ENCODE data around the gene WNT8B. TPM values are rescaled to one million over a fixed set of nuclear protein-coding genes. Genes with fewer than 3 reads are reported as not detected.

Gene WNT8B
- total RNA-seq, 1 experiment from 2014 or later: not detected

- ChIA-PET POLR2A (no interaction called here), CTCF (no interaction called here)
- no peak for DNase-seq (ENCODE audit: low read depth, low spot score)
- Histone ChIP-seq H3K4me1 (ENCODE audit: control insufficient read depth, insufficient read depth, low read length) (no peaks in the 10 kb centered on the region), H3K36me3 (ENCODE audit: control insufficient read depth, insufficient read depth, low read length) (no peaks in the 10 kb centered on the region), H3K9me3 (ENCODE audit: control insufficient read depth, insufficient read depth, low read depth, low read length) (no peaks in the 10 kb centered on the region), H3K27me3 (ENCODE audit: control insufficient read depth, insufficient read depth, low read length) (no peaks in the 10 kb centered on the region), H3K27ac (ENCODE audit: low read length) (no peak overlapping the region), H3K4me3 (ENCODE audit: low read depth in 2 of 2, low read length in 2 of 2) (no peak overlapping the region)
- intact Hi-C loops (cut with micrococcal nuclease; ENCODE audit: unreplicated experiment) (no loop called here), in situ Hi-C loops (cut with HindIII; ENCODE audit: low pct_unique_long_range_greater_than_20kb, low sequenced_read_pairs) (no loop called here)
- BruUV-seq (replicated peaks): no TSS peak
- ATAC-seq: no peak
- TF ChIP-seq CTCF (IDR thresholded peaks at IDR 0.05): no peak
- TF ChIP-seq POLR2AphosphoS5 (IDR thresholded peaks at IDR 0.05; ENCODE audit: low read depth, low read length): no peak
- no peak for TF ChIP-seq TCF7L2 (IDR thresholded peaks at IDR 0.05; ENCODE audit: low read depth, low read length)
- no peak for TF ChIP-seq SIN3A (IDR thresholded peaks at IDR 0.05; ENCODE audit: borderline replicate concordance, insufficient read depth, low read depth, low read length)
- no peak for TF ChIP-seq REST (IDR thresholded peaks at IDR 0.05; ENCODE audit: insufficient read depth in 1 of 2, low read depth in 2 of 2, low read length in 1 of 2)
Measured at GRCh38 chr10:100501423-100501822, 38.6 kb downstream of the WNT8B start.

- H3K4me1 ChIP-seq (ENCODE audit: control insufficient read depth, insufficient read depth, low read length): no peaks in the 10 kb centered on the region
- BruUV-seq (replicated peaks): no TSS peak
- H3K36me3 ChIP-seq (ENCODE audit: control insufficient read depth, insufficient read depth, low read length): no peaks in the 10 kb centered on the region
- TF ChIP-seq TCF7L2 (IDR thresholded peaks at IDR 0.05; ENCODE audit: low read depth, low read length) (no peak), CTCF (IDR thresholded peaks at IDR 0.05) (no peak), SIN3A (IDR thresholded peaks at IDR 0.05; ENCODE audit: borderline replicate concordance, insufficient read depth, low read depth, low read length) (no peak), POLR2AphosphoS5 (IDR thresholded peaks at IDR 0.05; ENCODE audit: low read depth, low read length) (no peak), REST (IDR thresholded peaks at IDR 0.05; ENCODE audit: insufficient read depth in 1 of 2, low read depth in 2 of 2, low read length in 1 of 2) (no peak)
- no peaks in the 10 kb centered on the region for H3K27me3 ChIP-seq (ENCODE audit: control insufficient read depth, insufficient read depth, low read length)
- ChIA-PET CTCF (no interaction called here), POLR2A (no interaction called here)
- DNase-seq (ENCODE audit: low read depth, low spot score) (no peak), ATAC-seq (no peak)
- H3K27ac ChIP-seq (ENCODE audit: low read length): no peak overlapping the region
- in situ Hi-C loops (cut with HindIII; ENCODE audit: low pct_unique_long_range_greater_than_20kb, low sequenced_read_pairs): no loop called here
- H3K9me3 ChIP-seq (ENCODE audit: control insufficient read depth, insufficient read depth, low read depth, low read length): no peaks in the 10 kb centered on the region
- intact Hi-C loops (cut with micrococcal nuclease; ENCODE audit: unreplicated experiment): no loop called here
- no peak overlapping the region for H3K4me3 ChIP-seq (ENCODE audit: low read depth in 2 of 2, low read length in 2 of 2)
Measured at GRCh38 chr10:100502926-100503494, 40.2 kb downstream of the WNT8B start.

Measured in Panc1 (cell line).